ENCODE data around the gene CBY1.

The CBY1 gene

GRCh38 chr22:38618258-38618657 is 38.2 kb upstream of the CBY1 start:
- Histone ChIP-seq H3K27me3 (no peaks in the 10 kb centered on the region), H3K4me2 (no peak overlapping the region), H3K9ac (no peak overlapping the region), H3K4me3 (no peak overlapping the region), H3K36me3 (peaks cover 0 to 12% (median 0%) of the 10 kb centered on the region in 11 experiments; a peak in 3 of 22 replicates), H3K9me3 (replicated peaks in 1 of 11) (peaks cover 0 to 14% (median 4%) of the 10 kb centered on the region in 11 experiments; a peak in 6 of 22 replicates), H4K20me1 (no peaks in the 10 kb centered on the region; a peak in 1 of 22 replicates), H3K4me1 (peaks cover 0 to 5% (median 2%) of the 10 kb centered on the region in 10 experiments; a peak in 10 of 20 replicates), H3K27ac (no peak overlapping the region)
- TF ChIP-seq Cebpa-rat (IDR thresholded peaks at IDR 0.05) = no peak

DNA sequence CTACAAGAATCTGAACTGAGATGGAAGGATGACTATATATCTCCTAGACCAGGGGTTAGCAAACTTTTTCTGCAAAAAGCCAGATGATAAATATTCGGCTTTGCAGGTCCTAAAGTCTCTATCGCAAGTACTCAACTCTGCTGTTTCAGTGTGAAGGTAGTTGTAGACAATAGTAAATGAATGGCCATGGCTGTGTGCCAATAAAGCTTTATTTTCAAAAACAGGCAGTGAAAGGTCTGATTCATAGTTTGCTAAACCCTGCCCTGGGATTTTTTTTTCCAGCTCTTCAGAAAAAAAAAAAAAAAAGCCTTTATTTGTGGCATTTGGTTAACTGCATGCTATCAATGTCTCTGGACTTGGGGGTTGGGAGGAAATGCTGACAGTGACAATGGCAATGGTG is 37.8 kb upstream of the CBY1 start:
- Histone ChIP-seq H3K27ac (no peak overlapping the region), H3K4me2 (no peak overlapping the region), H4K20me1 (no peaks in the 10 kb centered on the region; a peak in 1 of 22 replicates), H3K9me3 (replicated peaks in 1 of 11) (peaks cover 0 to 14% (median 4%) of the 10 kb centered on the region in 11 experiments; a peak in 6 of 22 replicates), H3K9ac (no peak overlapping the region), H3K36me3 (peaks cover 0 to 12% (median 0%) of the 10 kb centered on the region in 11 experiments; a peak in 3 of 22 replicates), H3K27me3 (no peaks in the 10 kb centered on the region), H3K4me3 (no peak overlapping the region), H3K4me1 (peaks cover 0 to 9% (median 5%) of the 10 kb centered on the region in 10 experiments; a peak in 10 of 20 replicates)
- TF ChIP-seq Cebpa-rat (IDR thresholded peaks at IDR 0.05) = no peak

DNA sequence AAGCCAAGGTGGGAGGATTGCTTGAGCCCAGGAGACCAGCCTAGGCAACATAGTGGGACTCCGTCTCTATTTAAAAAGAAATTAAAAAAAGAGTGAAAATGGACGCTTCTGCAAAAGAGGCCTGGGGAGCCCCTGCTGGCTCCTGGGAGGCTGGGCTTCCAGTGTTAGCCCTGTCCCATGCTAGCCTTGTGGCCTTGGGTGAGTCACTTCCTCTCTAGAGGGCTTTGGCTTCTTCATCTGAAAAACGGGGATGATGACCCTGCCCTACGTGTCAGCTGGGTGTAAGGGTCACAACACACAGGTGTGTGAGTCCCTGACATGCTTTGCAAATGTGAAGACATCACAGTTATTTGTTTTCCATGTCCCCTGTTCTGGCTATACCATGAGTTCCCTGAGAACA is 33.1 kb upstream of the CBY1 start:
- Histone ChIP-seq H4K20me1 (no peaks in the 10 kb centered on the region), H3K9ac (no peak overlapping the region), H3K9me3 (replicated peaks in 1 of 11) (peaks cover 0 to 7% (median 3%) of the 10 kb centered on the region in 11 experiments; a peak in 5 of 22 replicates), H3K4me2 (peak overlapping the region in 4 of 11 experiments; percentile 4 to 48 (median 38); a peak in 4 of 22 replicates), H3K36me3 (peaks cover 0 to 10% (median 0%) of the 10 kb centered on the region in 11 experiments; a peak in 1 of 22 replicates), H3K27me3 (no peaks in the 10 kb centered on the region), H3K4me1 (peaks cover 0 to 9% (median 5%) of the 10 kb centered on the region in 10 experiments; a peak in 10 of 20 replicates), H3K27ac (no peak overlapping the region), H3K4me3 (no peak overlapping the region)
- no peak for TF ChIP-seq Cebpa-rat (IDR thresholded peaks at IDR 0.05)

- Histone ChIP-seq H3K27me3 (no peaks in the 10 kb centered on the region), H3K36me3 (no peaks in the 10 kb centered on the region), H3K4me2 (no peak overlapping the region), H3K4me3 (no peak overlapping the region), H4K20me1 (no peaks in the 10 kb centered on the region), H3K27ac (no peak overlapping the region), H3K9me3 (replicated peaks in 1 of 11) (no peaks in the 10 kb centered on the region), H3K9ac (no peak overlapping the region), H3K4me1 (peaks cover 0 to 12% (median 8%) of the 10 kb centered on the region in 10 experiments; a peak in 12 of 20 replicates)
- no peak for TF ChIP-seq Cebpa-rat (IDR thresholded peaks at IDR 0.05)
These were observed 28.0 kb upstream of the CBY1 start for GRCh38 chr22:38628444-38628843.

GRCh38 chr22:38629108-38629507 is 27.3 kb upstream of the CBY1 start:
- H3K4me2 ChIP-seq = no peak overlapping the region
- H3K9ac ChIP-seq = no peak overlapping the region
- no peaks in the 10 kb centered on the region for H3K9me3 ChIP-seq (replicated peaks in 1 of 11)
- H3K4me1 ChIP-seq = peaks cover 0 to 9% (median 8%) of the 10 kb centered on the region in 10 experiments; a peak in 12 of 20 replicates
- no peak overlapping the region for H3K27ac ChIP-seq
- no peaks in the 10 kb centered on the region for H3K27me3 ChIP-seq
- H3K36me3 ChIP-seq = no peaks in the 10 kb centered on the region
- no peak overlapping the region for H3K4me3 ChIP-seq
- TF ChIP-seq Cebpa-rat (IDR thresholded peaks at IDR 0.05) = no peak
- H4K20me1 ChIP-seq = no peaks in the 10 kb centered on the region

DNA sequence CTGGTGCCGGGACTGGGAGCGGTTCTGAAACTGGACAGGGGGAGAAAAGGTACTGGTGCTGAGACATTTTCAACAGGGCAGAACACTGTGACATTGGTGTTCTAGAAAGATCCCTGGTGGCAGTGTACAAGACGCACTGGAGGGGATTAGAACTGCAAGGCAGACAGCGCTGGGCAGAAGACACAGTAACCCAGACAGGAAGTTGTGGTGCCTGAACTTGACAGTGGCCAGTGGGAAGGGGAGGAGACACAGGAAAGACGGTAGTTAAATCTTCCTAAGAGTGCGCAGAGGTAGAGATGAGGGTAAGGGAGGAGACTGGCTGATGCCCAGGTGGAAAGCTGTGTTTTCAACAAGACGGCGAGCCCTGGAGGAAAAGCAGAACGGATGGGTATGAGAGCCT is 24.7 kb upstream of the CBY1 start:
- Histone ChIP-seq H3K9ac (0 out of 22 replicates have a peak overlapping the region, but pooled peaks of 1 of the 11 experiments have one; percentile 15), H3K27me3 (no peaks in the 10 kb centered on the region), H3K27ac (no peak overlapping the region), H4K20me1 (no peaks in the 10 kb centered on the region), H3K4me3 (no peak overlapping the region), H3K36me3 (no peaks in the 10 kb centered on the region; a peak in 2 of 22 replicates), H3K4me2 (peak overlapping the region in 5 of 11 experiments; percentile 6 to 32 (median 26); a peak in 4 of 22 replicates), H3K4me1 (peaks cover 0 to 9% (median 8%) of the 10 kb centered on the region in 10 experiments; a peak in 12 of 20 replicates), H3K9me3 (replicated peaks in 1 of 11) (no peaks in the 10 kb centered on the region)
- no peak for TF ChIP-seq Cebpa-rat (IDR thresholded peaks at IDR 0.05)

GRCh38 chr22:38632528-38632927 is 23.9 kb upstream of the CBY1 start:
- no peak for TF ChIP-seq Cebpa-rat (IDR thresholded peaks at IDR 0.05)
- no peak overlapping the region for H3K4me2 ChIP-seq
- H3K9me3 ChIP-seq (replicated peaks in 1 of 11) = no peaks in the 10 kb centered on the region
- no peaks in the 10 kb centered on the region for H3K27me3 ChIP-seq
- H3K27ac ChIP-seq = no peak overlapping the region
- H3K4me1 ChIP-seq = peaks cover 0 to 9% (median 8%) of the 10 kb centered on the region in 10 experiments; a peak in 12 of 20 replicates
- no peak overlapping the region for H3K9ac ChIP-seq
- no peaks in the 10 kb centered on the region for H4K20me1 ChIP-seq
- peaks cover 0 to 3% (median 0%) of the 10 kb centered on the region in 11 experiments; a peak in 4 of 22 replicates for H3K36me3 ChIP-seq
- H3K4me3 ChIP-seq = no peak overlapping the region

GRCh38 chr22:38638216-38638615 is 18.2 kb upstream of the CBY1 start:
- H3K9me3 ChIP-seq (replicated peaks in 1 of 11) = no peaks in the 10 kb centered on the region
- H3K27me3 ChIP-seq = no peaks in the 10 kb centered on the region
- TF ChIP-seq Cebpa-rat (IDR thresholded peaks at IDR 0.05) = no peak
- H3K4me2 ChIP-seq = no peak overlapping the region
- no peak overlapping the region for H3K9ac ChIP-seq
- no peak overlapping the region for H3K27ac ChIP-seq
- H3K4me1 ChIP-seq = no peaks in the 10 kb centered on the region
- peaks cover 0 to 10% (median 0%) of the 10 kb centered on the region in 11 experiments; a peak in 4 of 22 replicates for H3K36me3 ChIP-seq
- no peaks in the 10 kb centered on the region for H4K20me1 ChIP-seq
- no peak overlapping the region for H3K4me3 ChIP-seq

DNA sequence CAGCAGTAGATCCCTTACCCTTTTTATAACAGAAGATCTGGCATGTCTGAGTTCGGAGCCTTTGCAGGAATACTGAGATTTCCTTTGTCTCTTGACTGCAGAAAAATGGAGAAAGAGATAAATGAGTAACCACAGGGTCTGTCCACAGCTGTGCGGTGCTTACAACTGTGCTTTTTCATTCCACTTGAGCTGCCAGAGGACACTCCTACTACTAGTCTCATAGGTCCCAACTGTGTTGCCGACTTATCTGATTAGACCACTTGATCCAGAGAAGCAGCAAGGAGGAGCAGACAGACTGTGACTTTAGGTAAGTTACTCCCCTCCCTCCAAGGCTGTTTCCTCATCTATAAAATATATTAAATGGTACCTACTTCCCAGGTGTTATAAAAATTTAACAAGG is 17.7 kb upstream of the CBY1 start:
- Histone ChIP-seq H3K9me3 (replicated peaks in 1 of 11) (no peaks in the 10 kb centered on the region), H3K4me3 (no peak overlapping the region), H3K27me3 (no peaks in the 10 kb centered on the region), H3K36me3 (peaks cover 0 to 10% (median 0%) of the 10 kb centered on the region in 11 experiments; a peak in 4 of 22 replicates), H3K4me1 (no peaks in the 10 kb centered on the region), H3K27ac (no peak overlapping the region), H3K4me2 (no peak overlapping the region), H3K9ac (no peak overlapping the region), H4K20me1 (no peaks in the 10 kb centered on the region)
- no peak for TF ChIP-seq Cebpa-rat (IDR thresholded peaks at IDR 0.05)
